HEK293T (cell line): ENCODE data around the gene TMEM207.

Experiments used
- BHLHE40 ChIP-seq: fragments of 450-650 bp; IDR thresholded peaks from 2 replicates; pipeline ENCODE4 v1.6.1; 2016; ENCODE audit warnings: mild to moderate bottlenecking, moderate library complexity, borderline replicate concordance
- CTBP1 ChIP-seq: fragments of 450-650 bp; IDR thresholded peaks from 2 replicates; pipeline ENCODE4 v1.6.1; 2016; ENCODE audit warnings: borderline replicate concordance
- FOXK2 ChIP-seq: fragments of 450-650 bp; IDR thresholded peaks from 2 replicates; pipeline ENCODE4 v1.6.1; 2016; ENCODE audit warnings: mild to moderate bottlenecking
- FOXM1 ChIP-seq: fragments of 450-650 bp; IDR thresholded peaks from 2 replicates; pipeline ENCODE4 v1.6.1; 2017; ENCODE audit warnings: mild to moderate bottlenecking, borderline replicate concordance
- HDGF ChIP-seq: fragments of 450-650 bp; IDR thresholded peaks from 2 replicates; pipeline ENCODE4 v1.6.1; 2017; ENCODE audit warnings: antibody characterized with exemption, borderline replicate concordance
- NFRKB ChIP-seq: fragments of 450-650 bp; IDR thresholded peaks from 2 replicates; pipeline ENCODE4 v1.6.1; 2016; ENCODE audit warnings: mild to moderate bottlenecking, moderate library complexity
- PKNOX1 ChIP-seq: fragments of 450-650 bp; IDR thresholded peaks from 2 replicates; pipeline ENCODE4 v1.6.1; 2016
- SP1 ChIP-seq: fragments of 450-650 bp; IDR thresholded peaks from 2 replicates; pipeline ENCODE4 v1.6.1; 2017
- TARDBP ChIP-seq: fragments of 450-650 bp; IDR thresholded peaks from 2 replicates; pipeline ENCODE4 v1.6.1; 2016

- no peak for TF ChIP-seq TARDBP
- no peak for TF ChIP-seq CTBP1
- TF ChIP-seq FOXM1 = no peak
- no peak for TF ChIP-seq BHLHE40
- no peak for TF ChIP-seq PKNOX1
- TF ChIP-seq HDGF = no peak
- no peak for TF ChIP-seq SP1
- TF ChIP-seq NFRKB = no peak
- TF ChIP-seq FOXK2 = no peak
Observed at GRCh38 chr3:190396001-190396400, 53.7 kb downstream of the TMEM207 start.
